GM12878 (cell line): Measurements from ENCODE around the gene VCAM1. TPM values are rescaled to one million over a fixed set of nuclear protein-coding genes. Genes with fewer than 3 reads are reported as not detected.

ENCODE experiments used
- CEBPB ChIP-seq, 2 experiments: fragments of 150-350 bp in 1 of 2; IDR thresholded peaks; 2 replicates each; pipeline ENCODE4 v1.6.1; 2012 to 2014; ENCODE audit warnings: low read depth in 2 of 2, low read length in 2 of 2, borderline replicate concordance in 1 of 2, inconsistent platforms in 1 of 2
- DPF2 ChIP-seq: fragments of 450-650 bp; IDR thresholded peaks from 2 replicates; pipeline ENCODE4 v1.6.1; 2017; ENCODE audit warnings: mild to moderate bottlenecking
- HDGF ChIP-seq: fragments of 450-650 bp; IDR thresholded peaks from 2 replicates; pipeline ENCODE4 v1.6.1; 2016; ENCODE audit warnings: antibody characterized with exemption
- IRF4 ChIP-seq: IDR thresholded peaks from 2 replicates; pipeline ENCODE4 v1.6.1; 2011; ENCODE audit warnings: low read depth, low read length
- KLF5 ChIP-seq: fragments of 450-650 bp; IDR thresholded peaks from 2 replicates; pipeline ENCODE4 v1.6.1; 2014; ENCODE audit warnings: mild to moderate bottlenecking; ENCODE audit not compliant: partially characterized antibody
- MEF2A ChIP-seq: IDR thresholded peaks from 2 replicates; pipeline ENCODE4 v1.6.1; 2011; ENCODE audit warnings: low read depth, mild to moderate bottlenecking, low read length, moderate library complexity; ENCODE audit not compliant: insufficient read depth
- MLLT1 ChIP-seq: fragments of 450-650 bp; IDR thresholded peaks from 2 replicates; pipeline ENCODE4 v1.6.1; 2016; ENCODE audit warnings: mild to moderate bottlenecking
- NFYB ChIP-seq: IDR thresholded peaks from 2 replicates; pipeline ENCODE4 v1.6.1; 2011; ENCODE audit warnings: low read depth, mild to moderate bottlenecking, low read length, improper control_type of control experiment, moderate library complexity; ENCODE audit not compliant: insufficient read depth
- POLR2AphosphoS5 ChIP-seq: IDR thresholded peaks from 2 replicates; pipeline ENCODE4 v1.6.1; 2011; ENCODE audit warnings: mild to moderate bottlenecking, low read length, inconsistent platforms
- POU2F2 ChIP-seq: IDR thresholded peaks from 3 replicates; pipeline ENCODE4 v1.6.1; 2011; ENCODE audit warnings: low read depth, mild to moderate bottlenecking, low read length, borderline replicate concordance
- RELA ChIP-seq: fragments of 450-650 bp; IDR thresholded peaks from 2 replicates; pipeline ENCODE4 v1.8.0; 2014; ENCODE audit warnings: borderline replicate concordance; ENCODE audit not compliant: partially characterized antibody
- SIN3A ChIP-seq: IDR thresholded peaks from 2 replicates; pipeline ENCODE4 v1.6.1; 2012; ENCODE audit warnings: low read depth, low read length, improper control_type of control experiment
- SMAD1 ChIP-seq: fragments of 450-650 bp; IDR thresholded peaks from 2 replicates; pipeline ENCODE4 v1.6.1; 2018; ENCODE audit warnings: mild to moderate bottlenecking, low read depth; ENCODE audit not compliant: partially characterized antibody
- SRF ChIP-seq, 2 experiments: IDR thresholded peaks; 2 replicates each; pipeline ENCODE4 v1.6.1; 2011; ENCODE audit warnings: low read depth in 2 of 2, low read length in 2 of 2, mild to moderate bottlenecking in 1 of 2, moderate library complexity in 1 of 2
- STAT3 ChIP-seq: IDR thresholded peaks from 2 replicates; pipeline ENCODE4 v1.6.1; 2011; ENCODE audit warnings: low read depth, low read length, improper control_type of control experiment
- SUPT20H ChIP-seq: IDR thresholded peaks from 2 replicates; pipeline ENCODE4 v1.6.1; 2011; ENCODE audit warnings: low read depth, mild to moderate bottlenecking, low read length, moderate library complexity, borderline replicate concordance; ENCODE audit not compliant: control insufficient read depth
- YBX1 ChIP-seq: fragments of 450-650 bp; IDR thresholded peaks from 2 replicates; pipeline ENCODE4 v1.6.1; 2016; ENCODE audit warnings: antibody characterized with exemption
- ZNF274 ChIP-seq: IDR thresholded peaks from one replicate; pipeline ENCODE4 v1.8.0; 2011; ENCODE audit not compliant: insufficient read length, insufficient read depth
- ZNF592 ChIP-seq: fragments of 450-650 bp; IDR thresholded peaks from 2 replicates; pipeline ENCODE4 v1.6.1; 2017; ENCODE audit warnings: mild to moderate bottlenecking, moderate library complexity
- ZSCAN29 ChIP-seq: fragments of 450-650 bp; IDR thresholded peaks from 2 replicates; pipeline ENCODE4 v1.6.1; 2017; ENCODE audit warnings: mild to moderate bottlenecking, moderate library complexity
- polyA plus RNA-seq, 11 experiments: library from polyadenylated mRNA; depleted of rRNA in 4 of 11; unstranded in 6 of 11; stranded (reverse) in 5 of 11; fragments of >200 nt; fragmentation: Nextera tagmentation in 4 of 11; fragmentation: Illumina TruSeq in 1 of 11; extraction: Ambion mirVana in 4 of 11; extraction: Trizol in 1 of 11; gene quantifications; 1 replicate in 1 of 11; 2 replicates in 10 of 11; pipeline versions ENCODE4 v1.2.1 to v1.2.3, GENCODE V29; 2011 to 2016; ENCODE audit warnings: inconsistent platforms in 2 of 11, missing spikeins in 2 of 11, low read depth in 1 of 11
- total RNA-seq, 4 experiments: library from RNA; depleted of rRNA in 3 of 4; stranded (reverse); fragments of >200 nt in 3 of 4; fragmentation: Illumina TruSeq in 1 of 4; extraction: Trizol in 1 of 4; gene quantifications; 2 replicates each; pipeline versions ENCODE4 v1.2.1 to v1.2.3, GENCODE V29; 2013 to 2021
- TF ChIP-seq, protein P1 (sequence below): fragments of 450-650 bp; IDR thresholded peaks from 2 replicates; pipeline ENCODE4 v1.6.1; 2017; ENCODE audit warnings: borderline replicate concordance
- TF ChIP-seq, protein P2 (sequence below): fragments of 450-650 bp; IDR thresholded peaks from 2 replicates; pipeline ENCODE4 v1.6.1; 2016; ENCODE audit warnings: mild to moderate bottlenecking

Gene VCAM1
- total and polyA plus RNA-seq, 10 of the 15 experiments (the other 5 are each of a cell fraction or from before 2014, with no cell fraction given) = 5.0 to 13.6 (median 7.4) TPM

DNA sequence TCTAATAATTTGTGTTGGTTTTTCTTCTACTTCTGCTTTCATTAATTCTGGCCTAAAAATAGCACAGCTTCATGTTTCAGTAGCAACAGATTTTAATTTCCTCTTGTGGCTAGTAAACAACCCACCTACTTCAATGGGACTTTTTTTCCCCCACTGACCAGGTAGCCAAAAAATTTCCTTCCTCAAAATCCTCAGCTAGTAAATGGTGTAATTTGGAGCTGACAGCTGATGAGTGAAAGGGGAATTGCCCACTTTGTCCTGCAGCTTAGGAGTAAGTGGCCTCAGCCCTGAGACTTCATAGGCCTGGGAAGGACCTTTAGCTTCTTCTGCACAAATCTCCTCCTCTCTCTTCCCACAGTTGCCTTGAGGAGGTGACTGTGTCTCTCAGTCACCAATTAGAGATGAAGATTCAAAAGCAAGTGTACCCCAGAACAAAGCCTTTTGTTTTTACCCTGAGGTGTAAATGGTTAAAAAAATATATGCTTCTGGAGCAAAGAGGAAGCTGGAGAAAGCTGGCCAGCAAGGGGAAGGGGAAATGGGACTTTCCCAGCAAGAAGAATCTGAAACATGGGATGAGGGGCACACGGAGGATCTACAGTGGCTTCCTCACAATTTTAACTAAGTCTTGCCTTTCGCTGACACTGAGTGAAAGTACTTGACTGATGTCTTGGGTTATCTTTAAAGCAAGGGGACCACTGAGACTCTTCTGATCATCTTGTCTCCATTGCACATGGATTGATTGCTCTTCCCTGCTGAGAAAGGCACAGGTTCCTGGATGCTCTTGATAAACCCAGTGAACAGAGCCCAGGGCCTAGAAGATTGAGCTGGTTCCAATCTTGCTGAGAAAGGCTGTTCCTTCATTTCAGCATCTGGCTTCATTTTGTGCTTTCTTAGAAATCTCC is 35.8 kb upstream of the VCAM1 start (continued):
- no peak for TF ChIP-seq ZNF592
- TF ChIP-seq ZNF274 = no peak
- TF ChIP-seq CEBPB (IDR thresholded peaks at IDR 0.05; ENCODE audit: borderline replicate concordance in 1 of 2, low read depth in 2 of 2, low read length in 2 of 2) = no peak
- no peak for TF ChIP-seq ZSCAN29
- peak; percentile 95 for TF ChIP-seq MLLT1
- no peak for TF ChIP-seq SUPT20H
- TF ChIP-seq SIN3A = no peak
- 0 out of 2 replicates have a peak, but pooled peaks have one; percentile 64 for TF ChIP-seq MEF2A
- no peak for TF ChIP-seq HDGF
- TF ChIP-seq DPF2 = peak; percentile 31; the same call in 1 of the 2 replicates
- no peak for TF ChIP-seq NFYB
- TF ChIP-seq, protein P1, sequence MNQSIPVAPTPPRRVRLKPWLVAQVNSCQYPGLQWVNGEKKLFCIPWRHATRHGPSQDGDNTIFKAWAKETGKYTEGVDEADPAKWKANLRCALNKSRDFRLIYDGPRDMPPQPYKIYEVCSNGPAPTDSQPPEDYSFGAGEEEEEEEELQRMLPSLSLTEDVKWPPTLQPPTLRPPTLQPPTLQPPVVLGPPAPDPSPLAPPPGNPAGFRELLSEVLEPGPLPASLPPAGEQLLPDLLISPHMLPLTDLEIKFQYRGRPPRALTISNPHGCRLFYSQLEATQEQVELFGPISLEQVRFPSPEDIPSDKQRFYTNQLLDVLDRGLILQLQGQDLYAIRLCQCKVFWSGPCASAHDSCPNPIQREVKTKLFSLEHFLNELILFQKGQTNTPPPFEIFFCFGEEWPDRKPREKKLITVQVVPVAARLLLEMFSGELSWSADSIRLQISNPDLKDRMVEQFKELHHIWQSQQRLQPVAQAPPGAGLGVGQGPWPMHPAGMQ = no peak
- no peak for TF ChIP-seq STAT3
- TF ChIP-seq, protein P2, sequence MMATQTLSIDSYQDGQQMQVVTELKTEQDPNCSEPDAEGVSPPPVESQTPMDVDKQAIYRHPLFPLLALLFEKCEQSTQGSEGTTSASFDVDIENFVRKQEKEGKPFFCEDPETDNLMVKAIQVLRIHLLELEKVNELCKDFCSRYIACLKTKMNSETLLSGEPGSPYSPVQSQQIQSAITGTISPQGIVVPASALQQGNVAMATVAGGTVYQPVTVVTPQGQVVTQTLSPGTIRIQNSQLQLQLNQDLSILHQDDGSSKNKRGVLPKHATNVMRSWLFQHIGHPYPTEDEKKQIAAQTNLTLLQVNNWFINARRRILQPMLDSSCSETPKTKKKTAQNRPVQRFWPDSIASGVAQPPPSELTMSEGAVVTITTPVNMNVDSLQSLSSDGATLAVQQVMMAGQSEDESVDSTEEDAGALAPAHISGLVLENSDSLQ = peak; percentile 44; the same call in 1 of the 2 replicates
- TF ChIP-seq IRF4 = no peak
- no peak for TF ChIP-seq POLR2AphosphoS5
- no peak for TF ChIP-seq SMAD1
- no peak for TF ChIP-seq KLF5
- no peak for TF ChIP-seq POU2F2
- no peak for TF ChIP-seq RELA
- TF ChIP-seq SRF (IDR thresholded peaks at IDR 0.05; ENCODE audit: low read depth in 2 of 2, low read length in 2 of 2) = peak in 1 of 2 experiments; percentile 74; a peak in 1 of 4 replicates
- no peak for TF ChIP-seq YBX1
